ENCODE data around the gene KCTD12.

- no peak for TF ChIP-seq CTCF (IDR thresholded peaks at IDR 0.05)
- TF ChIP-seq EP300 (IDR thresholded peaks at IDR 0.05): no peak
These were observed 48.5 kb upstream of the KCTD12 start for GRCh38 chr13:76934671-76935070.
